Pons (tissue), 1 donor: Measurements from ENCODE around the gene LMNTD2.

Experiments
- DNase-seq: peaks from one replicate; pipeline ENCODE4 v3.0.0-alpha.2; 2016; ENCODE audit warnings: low spot score

The LMNTD2 gene

GRCh38 chr11:553083-553987 is 7.2 kb downstream of the LMNTD2 start:
- no peak for DNase-seq

DNA sequence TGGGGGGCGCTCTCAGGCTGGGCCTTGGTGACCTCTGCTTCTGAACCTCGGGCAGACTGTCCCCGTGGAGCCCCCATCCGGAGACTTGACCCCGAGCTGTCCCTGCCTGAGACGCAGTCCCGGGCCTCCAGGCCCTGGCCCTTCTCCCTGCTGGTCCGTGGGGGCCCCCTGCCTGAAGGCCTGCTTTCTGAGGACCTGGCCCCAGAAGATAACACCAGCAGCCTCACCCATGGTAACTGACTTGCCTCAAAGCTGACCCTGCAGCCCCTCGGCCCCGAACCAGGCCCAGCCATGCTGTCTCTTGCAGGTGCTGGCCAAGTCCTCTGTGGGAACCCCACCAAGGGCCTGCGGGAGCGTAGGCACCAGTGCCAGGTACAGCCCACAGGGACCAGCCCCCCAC is 8.9 kb downstream of the LMNTD2 start:
- no peak for DNase-seq

DNA sequence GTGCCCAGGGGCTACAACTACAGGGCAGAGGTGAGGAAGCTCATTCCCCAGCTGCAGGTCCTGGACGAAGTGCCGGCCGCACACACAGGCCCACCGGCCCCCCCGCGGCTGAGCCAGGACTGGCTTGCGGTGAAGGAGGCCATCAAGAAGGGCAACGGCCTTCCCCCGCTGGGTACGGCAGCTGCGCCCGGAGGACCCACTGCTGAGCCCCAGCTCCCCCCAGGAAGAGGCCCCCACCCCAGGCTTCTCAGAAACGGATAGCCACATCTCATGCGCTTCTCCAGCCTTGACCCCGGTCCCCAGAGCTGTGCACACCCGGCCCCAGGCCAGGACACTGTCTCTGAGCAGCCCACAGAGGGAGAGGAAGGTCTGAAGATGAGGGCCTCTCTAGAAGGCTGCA is 9.4 kb downstream of the LMNTD2 start:
- no peak for DNase-seq

DNA sequence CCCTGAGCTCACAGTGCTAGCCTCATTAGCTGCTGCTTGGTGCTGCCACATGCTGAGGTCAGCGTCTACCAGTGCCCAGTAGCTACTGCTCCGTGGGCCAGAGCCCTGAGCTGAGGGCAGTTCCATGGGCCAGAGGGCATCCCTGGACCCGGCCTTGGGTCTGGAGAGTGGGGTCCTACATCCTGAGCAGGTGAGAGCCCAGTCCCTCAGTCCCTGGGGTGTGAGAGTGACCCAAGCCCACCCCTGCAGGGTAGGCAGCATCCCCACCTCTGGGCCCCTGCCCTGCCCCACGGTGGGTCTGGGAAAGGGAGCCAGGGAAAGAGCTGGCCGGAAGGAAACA is 9.8 kb downstream of the LMNTD2 start:
- no peak for DNase-seq

GRCh38 chr11:550021-550745 is 10.4 kb downstream of the LMNTD2 start:
- no peak for DNase-seq

DNA sequence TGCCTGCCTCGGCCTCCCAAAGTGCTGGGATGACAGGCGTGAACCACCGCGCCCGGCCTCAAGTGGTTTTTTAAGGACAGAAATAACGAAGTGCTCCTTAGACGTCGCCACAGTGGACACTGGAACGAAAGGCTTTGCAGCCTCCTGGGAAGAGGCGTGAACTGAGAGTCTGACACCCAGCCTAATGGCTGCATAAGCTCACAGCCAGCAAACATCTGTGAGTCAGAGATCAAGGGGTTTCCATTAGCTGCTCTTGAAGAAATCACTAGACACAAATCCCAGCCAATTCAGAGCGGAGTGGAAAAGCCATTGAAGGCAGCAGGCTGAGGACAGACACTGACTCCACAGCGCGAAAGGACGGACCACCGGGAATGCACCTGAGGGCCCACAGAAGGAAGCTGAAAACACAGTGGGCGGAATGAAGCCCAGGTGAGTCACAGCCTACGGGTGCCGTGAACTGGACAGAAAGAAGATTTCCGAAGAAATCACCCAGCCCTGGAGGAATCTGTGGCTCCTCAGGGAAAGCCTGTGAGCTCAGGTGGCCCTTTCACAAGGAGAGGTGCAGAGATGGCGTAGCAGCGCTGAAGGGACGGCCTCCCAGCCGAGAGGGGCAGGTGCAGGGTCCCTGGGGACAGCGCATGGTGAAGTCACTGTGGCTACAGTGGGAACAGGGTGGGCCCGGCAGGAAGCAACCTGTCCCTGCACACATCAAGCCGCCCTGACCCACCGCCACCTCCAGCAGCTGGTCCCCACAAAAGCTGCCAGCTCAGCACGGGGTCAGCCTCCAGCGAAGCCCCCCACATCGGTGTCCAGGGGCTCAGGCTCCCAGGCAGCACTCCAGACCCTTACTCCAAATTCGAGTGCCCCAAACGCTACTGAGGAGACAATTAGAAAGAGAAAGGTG is 11.6 kb downstream of the LMNTD2 start:
- DNase-seq, result no peak

GRCh38 chr11:545171-545570 is 15.4 kb downstream of the LMNTD2 start:
- DNase-seq, result no peak

DNA sequence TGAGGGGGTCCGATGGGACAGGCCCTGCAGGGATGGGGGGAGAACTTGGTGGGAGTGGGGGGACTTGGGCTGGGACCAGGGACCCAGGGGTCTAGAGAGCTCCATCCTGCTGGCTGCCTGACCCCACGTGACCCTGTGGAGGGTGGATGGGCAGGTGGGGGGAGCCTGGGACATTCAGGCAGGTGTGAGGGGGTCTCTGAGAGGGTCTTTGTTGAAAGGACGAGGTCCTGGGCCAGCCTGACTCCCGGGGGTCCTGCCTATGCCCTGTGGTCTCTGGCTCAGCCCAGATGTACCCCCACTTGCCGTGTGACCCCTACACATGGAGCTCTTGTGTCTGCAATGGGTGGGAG is 15.7 kb downstream of the LMNTD2 start:
- no peak for DNase-seq

GRCh38 chr11:541433-541885 is 19.1 kb downstream of the LMNTD2 start:
- no peak for DNase-seq

- no peak for DNase-seq
Observed at GRCh38 chr11:540583-541432, 19.7 kb downstream of the LMNTD2 start.

- no peak for DNase-seq
Observed at GRCh38 chr11:539971-540481, 20.5 kb downstream of the LMNTD2 start.

DNA sequence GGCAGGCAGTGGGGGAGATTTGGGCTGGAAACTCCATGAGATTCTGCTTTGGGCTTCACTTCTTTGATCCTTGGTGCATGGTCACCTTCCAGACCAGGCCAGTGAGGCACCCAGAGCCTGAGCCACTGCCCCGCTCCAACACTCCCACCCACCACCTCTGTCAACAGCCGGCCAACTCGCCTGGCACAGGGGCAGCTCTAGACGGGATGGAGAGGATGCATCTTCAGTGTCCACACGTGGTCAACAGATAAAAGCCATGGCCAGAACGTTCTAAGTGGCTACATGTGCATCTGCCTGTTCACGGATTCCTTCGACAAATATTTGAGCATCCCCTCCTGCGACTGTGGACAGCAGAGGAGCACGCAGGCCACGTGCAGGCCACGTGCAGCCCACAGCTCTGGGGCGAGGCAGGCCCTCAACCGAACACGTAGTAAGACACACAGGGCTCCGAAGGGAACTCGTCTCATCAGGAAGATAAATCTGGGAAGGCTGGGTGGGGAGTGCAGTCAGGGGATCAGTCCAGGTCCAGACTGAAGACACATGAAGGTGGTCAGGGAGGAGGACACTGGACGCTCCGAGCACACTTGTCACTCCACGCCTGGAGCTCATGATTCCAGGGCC is 22.0 kb downstream of the LMNTD2 start:
- no peak for DNase-seq

- DNase-seq, result no peak
Observed at GRCh38 chr11:537622-538430, 22.7 kb downstream of the LMNTD2 start.

GRCh38 chr11:536841-537621 is 23.5 kb downstream of the LMNTD2 start, which contains the start of gene LRRC56:
LRRC56 (plus strand) TSS chr11:537527; CDS start chr11:540685, 3,158 bp downstream.
- no peak for DNase-seq

- peak; percentile 91 for DNase-seq
Observed at GRCh38 chr11:535519-536454, 24.8 kb downstream of the LMNTD2 start, which contains the start of gene HRAS. HRAS (minus strand) TSS chr11:535576.

GRCh38 chr11:535210-535518 is 25.4 kb downstream of the LMNTD2 start:
- no peak for DNase-seq

GRCh38 chr11:534396-535209 is 25.9 kb downstream of the LMNTD2 start:
- DNase-seq, result no peak
